ENCODE data around the gene SEL1L2. TPM values are rescaled to one million over a fixed set of nuclear protein-coding genes. Genes with fewer than 3 reads are reported as not detected.

SEL1L2 gene
- total RNA-seq, 1 donor from 2014 or later, result 0.52 TPM

GRCh38 chr20:13817342-13817741 lies 173.1 kb downstream of the SEL1L2 start:
- DNase-seq (ENCODE audit: low spot score), result no peak

- no peak for DNase-seq (ENCODE audit: low spot score)
Observed at GRCh38 chr20:13816757-13817156, 173.7 kb downstream of the SEL1L2 start.

DNA sequence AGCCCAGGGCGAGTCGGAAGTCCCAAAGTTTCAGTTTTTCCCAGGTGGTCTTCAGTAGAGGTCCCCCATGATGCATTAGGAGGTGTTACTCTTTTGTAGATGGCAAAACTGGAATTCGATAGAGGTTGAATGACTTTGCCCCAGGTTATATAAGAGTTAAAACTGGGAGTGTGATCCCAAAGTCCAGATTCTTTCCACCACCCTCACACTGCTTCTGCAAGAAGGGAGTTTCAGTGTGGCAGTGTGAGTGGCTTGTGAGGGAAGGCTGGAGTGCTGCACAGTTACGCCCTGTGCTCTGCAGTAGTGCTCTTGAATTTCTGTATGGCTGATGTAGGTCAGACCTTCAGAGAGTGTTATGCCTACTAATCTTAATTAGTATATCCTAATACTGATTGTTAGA lies 175.7 kb downstream of the SEL1L2 start:
- no peak for DNase-seq (ENCODE audit: low spot score)

GRCh38 chr20:13813910-13814309 lies 176.5 kb downstream of the SEL1L2 start:
- DNase-seq (ENCODE audit: low spot score), result no peak

- DNase-seq (ENCODE audit: low spot score), result no peak
Observed at GRCh38 chr20:13810446-13810845, 180.0 kb downstream of the SEL1L2 start.

GRCh38 chr20:13809855-13810254 lies 180.6 kb downstream of the SEL1L2 start:
- DNase-seq (ENCODE audit: low spot score), result no peak

DNA sequence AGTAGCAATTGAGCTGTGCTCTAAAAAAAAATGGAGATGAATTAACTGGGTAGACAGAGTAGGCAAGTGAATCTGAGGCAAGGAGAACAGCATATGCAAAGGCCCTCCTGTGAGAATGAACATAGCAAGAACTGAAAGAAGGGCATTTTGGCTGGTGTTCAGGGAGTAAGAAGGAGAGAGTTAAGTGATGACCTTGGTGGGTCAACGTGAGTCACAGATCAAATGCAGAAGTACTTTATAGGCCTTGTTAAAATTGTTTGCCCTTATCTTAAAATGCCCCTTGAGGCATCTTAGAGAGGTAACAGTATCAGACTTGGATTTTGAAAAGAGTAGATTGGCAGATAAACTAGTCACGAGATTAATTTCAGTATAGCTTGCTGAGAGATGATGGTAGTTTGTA lies 181.0 kb downstream of the SEL1L2 start:
- no peak for DNase-seq (ENCODE audit: low spot score)

DNA sequence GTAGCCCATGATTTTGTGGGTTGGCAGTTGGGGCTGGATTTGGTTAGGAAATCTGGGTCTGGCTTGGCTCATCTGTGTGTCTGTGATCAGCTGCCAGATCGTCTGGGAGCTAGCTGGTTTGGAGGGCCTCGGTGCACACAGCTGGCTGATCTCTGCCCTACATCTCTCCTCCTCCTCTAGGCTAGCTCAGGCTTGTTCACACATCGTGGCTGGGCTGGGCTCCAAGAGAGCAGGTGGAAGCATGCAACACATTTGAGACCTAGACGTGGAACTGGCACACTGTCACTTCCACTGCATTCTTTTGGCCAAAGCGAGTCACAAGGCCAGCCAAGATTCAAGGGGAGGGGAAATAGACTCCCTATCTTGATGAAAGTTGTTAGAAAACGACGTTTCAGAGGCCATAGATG lies 189.7 kb downstream of the SEL1L2 start:
- peak; percentile 93 for DNase-seq (ENCODE audit: low spot score)

GRCh38 chr20:13799974-13800373 lies 190.4 kb downstream of the SEL1L2 start:
- DNase-seq (ENCODE audit: low spot score), result no peak

Other genes with a start within 250 kb of the SEL1L2 start
- gene ESF1, start 205.7 kb downstream of the SEL1L2 start, total RNA-seq, result 18.9 TPM
- gene NDUFAF5, start 205.6 kb downstream of the SEL1L2 start, total RNA-seq, result 51.6 TPM
- gene MACROD2, start 4.9 kb upstream of the SEL1L2 start, total RNA-seq, result 17.1 TPM